Keratinocyte (primary cell): ENCODE data around the gene ATP5F1D. TPM values are rescaled to one million over a fixed set of nuclear protein-coding genes. Genes with fewer than 3 reads are reported as not detected.

Experiments used
- DNase-seq: peaks from one replicate; pipeline ENCODE4 v3.0.0-alpha.2; 2011; ENCODE audit warnings: low read depth, missing footprints, low spot score
- FAIRE-seq: peaks from 2 replicates; lab custom pipeline; 2011; peaks lifted over from hg19 to GRCh38; lab: Jason Lieb, UNC
- H2AFZ ChIP-seq: 2 replicates; pipeline ENCODE4 v1.6.0; 2012; ENCODE audit warnings: low read length, control low read depth, inconsistent platforms; ENCODE audit not compliant: control insufficient read depth
- H3K27ac ChIP-seq: 2 replicates; pipeline ENCODE4 v1.5.1; 2011; ENCODE audit warnings: low read length; ENCODE audit not compliant: control insufficient read depth, insufficient read depth
- H3K27me3 ChIP-seq: 3 replicates; pipeline ENCODE4 v1.6.0; 2011; ENCODE audit warnings: low read length; ENCODE audit not compliant: control insufficient read depth, insufficient read depth; ENCODE audit errors: extremely low read depth
- H3K36me3 ChIP-seq, 2 experiments: 2 replicates in 1 of 2; 3 replicates in 1 of 2; pipeline ENCODE4 v1.5.1; 2011; ENCODE audit warnings: low read length in 2 of 2, mild to moderate bottlenecking in 1 of 2; ENCODE audit not compliant: control insufficient read depth in 2 of 2, insufficient read depth in 2 of 2; ENCODE audit errors: extremely low read depth in 1 of 2
- H3K4me1 ChIP-seq: 3 replicates; pipeline ENCODE4 v1.5.1; 2011; ENCODE audit warnings: low read length; ENCODE audit not compliant: control insufficient read depth, insufficient read depth; ENCODE audit errors: extremely low read depth
- H3K4me2 ChIP-seq: 3 replicates; pipeline ENCODE4 v1.6.0; 2011; ENCODE audit warnings: low read depth, low read length; ENCODE audit not compliant: control insufficient read depth, insufficient read depth; ENCODE audit errors: extremely low read depth
- H3K4me3 ChIP-seq, 3 experiments: fragments of 200-600 bp in 1 of 3; sonication (generic) in 1 of 3; 2 replicates in 2 of 3; 3 replicates in 1 of 3; pipeline ENCODE4 v1.5.1; 2011 to 2016; ENCODE audit warnings: low read length in 3 of 3, mild to moderate bottlenecking in 3 of 3, control low read depth in 2 of 3, inconsistent platforms in 1 of 3, low read depth in 1 of 3, mixed read lengths in 1 of 3, mixed run types in 1 of 3, moderate library complexity in 1 of 3; ENCODE audit not compliant: control insufficient read depth in 2 of 3, insufficient read depth in 2 of 3; ENCODE audit errors: extremely low read depth in 1 of 3
- H3K79me2 ChIP-seq: 2 replicates; pipeline ENCODE4 v1.6.0; 2012; ENCODE audit warnings: low read length; ENCODE audit not compliant: control insufficient read depth, insufficient read depth
- H3K9ac ChIP-seq: 3 replicates; pipeline ENCODE4 v1.6.0; 2011; ENCODE audit warnings: low read length; ENCODE audit not compliant: control insufficient read depth, insufficient read depth; ENCODE audit errors: extremely low read depth
- H3K9me1 ChIP-seq: 3 replicates; pipeline ENCODE4 v1.6.0; 2011; ENCODE audit warnings: low read length; ENCODE audit not compliant: control insufficient read depth, insufficient read depth; ENCODE audit errors: extremely low read depth
- H3K9me3 ChIP-seq: 2 replicates; pipeline ENCODE4 v1.5.1; 2012; ENCODE audit warnings: low read depth, low read length; ENCODE audit not compliant: control insufficient read depth
- H4K20me1 ChIP-seq: 3 replicates; pipeline ENCODE4 v1.6.0; 2011; ENCODE audit warnings: low read length; ENCODE audit not compliant: control insufficient read depth, insufficient read depth; ENCODE audit errors: extremely low read depth
- EZH2 ChIP-seq: IDR thresholded peaks from one replicate; pipeline ENCODE4 v1.6.1; 2012; ENCODE audit warnings: inconsistent platforms, mild to moderate bottlenecking, low read length, moderate library complexity
- dilution Hi-C: fragments of 300-500 bp; cut with MboI; formaldehyde crosslinking; loops from one replicate; pipeline ENCODE4 v1.7.0; 2020; ENCODE audit warnings: low sequenced_read_pairs; ENCODE audit not compliant: extremely low pct_ligation_motif_present
- polyA plus RNA-seq, 5 experiments: library from polyadenylated mRNA; depleted of rRNA in 3 of 5; stranded (reverse) in 3 of 5; stranded (forward) in 1 of 5; unstranded in 1 of 5; fragments of >200 nt; gene quantifications; 1 replicate in 1 of 5; 2 replicates in 3 of 5; 3 replicates in 1 of 5; pipeline versions ENCODE4 v1.2.1 to v1.2.3, GENCODE V29; 2011 to 2012; ENCODE audit warnings: missing spikeins in 2 of 5, low read depth in 1 of 5, low replicate concordance in 1 of 5
- TF ChIP-seq, protein P1 (sequence below), 3 experiments: IDR thresholded peaks in 1 of 3; conservative IDR thresholded peaks in 1 of 3; optimal IDR thresholded peaks in 1 of 3; 2 replicates in 2 of 3; 3 replicates in 1 of 3; pipeline versions ENCODE3 to v1.5.1; 2011; ENCODE audit warnings: low read length in 3 of 3, mild to moderate bottlenecking in 3 of 3, moderate library complexity in 2 of 3, control low read depth in 1 of 3, inconsistent platforms in 1 of 3; ENCODE audit not compliant: insufficient read depth in 2 of 3; ENCODE audit errors: extremely low read depth in 1 of 3

Gene ATP5F1D
- polyA plus RNA-seq, 1 donor (not counting 4 experiments of a cell fraction or from before 2014, with no cell fraction given): 51.3 TPM

DNA sequence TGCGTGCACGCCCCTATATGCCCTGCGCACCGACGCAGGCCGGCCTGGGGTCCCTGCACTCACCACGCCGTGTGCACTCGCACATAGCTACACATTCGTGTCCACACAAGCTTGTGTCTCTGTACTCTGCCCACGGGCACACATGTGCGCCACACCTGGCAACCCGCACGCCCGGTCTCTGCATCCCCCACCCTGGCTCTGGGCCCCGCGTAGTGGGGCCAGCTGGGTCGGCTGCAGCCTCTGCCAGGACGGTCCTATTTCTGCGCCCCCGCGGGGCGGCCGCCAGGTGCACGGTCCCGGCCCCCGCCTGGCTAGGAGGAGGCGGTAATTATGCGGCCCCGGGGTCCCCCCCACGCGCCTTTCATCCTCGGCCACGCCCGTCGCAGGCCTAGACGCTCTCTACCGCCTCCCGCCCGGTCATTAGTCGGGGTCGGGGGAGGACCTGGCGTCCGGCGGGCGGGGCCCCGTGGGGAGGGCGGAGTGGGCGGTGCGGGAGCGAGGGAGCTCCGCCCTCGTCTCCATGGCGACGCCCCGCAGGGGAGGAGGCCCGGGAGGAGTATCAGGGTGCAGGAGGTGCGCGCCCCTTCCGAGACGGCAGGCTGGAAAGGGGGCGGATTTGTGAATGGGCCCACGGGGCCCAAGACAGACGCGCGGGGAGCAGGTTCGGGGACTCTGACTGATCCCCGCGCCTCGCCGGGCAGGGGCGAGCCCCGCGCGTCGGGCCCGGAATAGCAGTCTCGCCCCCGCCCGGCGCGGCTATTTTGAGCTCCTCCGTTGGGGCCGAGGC is 24.8 kb downstream of the ATP5F1D start:
- Histone ChIP-seq H2AFZ (no peak overlapping the region), H3K9me1 (peaks cover 2% of the 10 kb centered on the region), H3K36me3 (peaks cover 4 to 13% of the 10 kb centered on the region in 2 experiments), H3K9ac (peak overlapping the region; percentile 50), H3K4me2 (peak overlapping the region; percentile 82), H4K20me1 (no peaks in the 10 kb centered on the region), H3K27ac (peak overlapping the region; percentile 52), H3K27me3 (peaks cover 4% of the 10 kb centered on the region), H3K4me1 (peaks cover 63% of the 10 kb centered on the region), H3K4me3 (peak overlapping the region; percentile 40 to 59 (median 54)), H3K9me3 (no peaks in the 10 kb centered on the region), H3K79me2 (peaks cover 17% of the 10 kb centered on the region)
- DNase-seq (no peak), FAIRE-seq (no peak)
- TF ChIP-seq, protein P1, sequence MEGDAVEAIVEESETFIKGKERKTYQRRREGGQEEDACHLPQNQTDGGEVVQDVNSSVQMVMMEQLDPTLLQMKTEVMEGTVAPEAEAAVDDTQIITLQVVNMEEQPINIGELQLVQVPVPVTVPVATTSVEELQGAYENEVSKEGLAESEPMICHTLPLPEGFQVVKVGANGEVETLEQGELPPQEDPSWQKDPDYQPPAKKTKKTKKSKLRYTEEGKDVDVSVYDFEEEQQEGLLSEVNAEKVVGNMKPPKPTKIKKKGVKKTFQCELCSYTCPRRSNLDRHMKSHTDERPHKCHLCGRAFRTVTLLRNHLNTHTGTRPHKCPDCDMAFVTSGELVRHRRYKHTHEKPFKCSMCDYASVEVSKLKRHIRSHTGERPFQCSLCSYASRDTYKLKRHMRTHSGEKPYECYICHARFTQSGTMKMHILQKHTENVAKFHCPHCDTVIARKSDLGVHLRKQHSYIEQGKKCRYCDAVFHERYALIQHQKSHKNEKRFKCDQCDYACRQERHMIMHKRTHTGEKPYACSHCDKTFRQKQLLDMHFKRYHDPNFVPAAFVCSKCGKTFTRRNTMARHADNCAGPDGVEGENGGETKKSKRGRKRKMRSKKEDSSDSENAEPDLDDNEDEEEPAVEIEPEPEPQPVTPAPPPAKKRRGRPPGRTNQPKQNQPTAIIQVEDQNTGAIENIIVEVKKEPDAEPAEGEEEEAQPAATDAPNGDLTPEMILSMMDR (optimal IDR thresholded peaks at IDR 0.05 in 1 of 3, IDR thresholded peaks at IDR 0.05 in 1 of 3, conservative IDR thresholded peaks at IDR 0.05 in 1 of 3; ENCODE audit: extremely low read depth in 1 of 3, insufficient read depth in 2 of 3, low read length in 3 of 3): no peak
- no peak for TF ChIP-seq EZH2
- dilution Hi-C loops: no loop called here

DNA sequence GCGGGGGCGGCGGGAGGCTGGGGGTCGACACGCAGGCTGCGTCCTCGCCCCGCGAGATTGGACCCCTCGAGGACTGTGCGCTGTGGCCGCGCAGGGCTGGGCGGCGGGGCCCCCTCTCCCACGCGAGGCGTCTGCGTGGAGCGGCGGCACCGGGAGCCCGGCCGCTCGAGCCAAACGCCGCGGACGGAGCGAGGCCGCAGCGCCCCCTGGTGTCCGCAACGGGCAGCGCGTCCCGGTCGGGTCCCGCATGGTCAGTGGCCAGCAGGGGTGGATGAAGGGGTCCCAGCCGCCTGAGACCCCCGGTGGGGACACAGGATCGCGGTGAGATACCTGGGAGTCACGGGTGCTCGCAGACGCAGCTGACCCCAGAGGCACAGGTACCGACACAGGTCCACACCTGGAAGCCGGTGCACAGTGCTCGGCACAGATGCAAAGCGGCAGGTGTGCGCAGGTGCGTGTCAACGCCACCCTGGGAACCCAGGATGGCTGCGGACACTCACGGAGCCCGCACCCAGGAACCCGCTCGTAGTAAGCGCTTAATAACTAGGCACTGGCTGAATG is 25.4 kb downstream of the ATP5F1D start:
- H3K27me3 ChIP-seq: peaks cover 4% of the 10 kb centered on the region
- peak overlapping the region; percentile 28 for H3K9ac ChIP-seq
- no peaks in the 10 kb centered on the region for H4K20me1 ChIP-seq
- H3K9me1 ChIP-seq: peaks cover 2% of the 10 kb centered on the region
- no peak for FAIRE-seq
- H3K4me1 ChIP-seq: peaks cover 60% of the 10 kb centered on the region
- H3K4me2 ChIP-seq: peak overlapping the region; percentile 82
- no peaks in the 10 kb centered on the region for H3K9me3 ChIP-seq
- no peak overlapping the region for H3K27ac ChIP-seq
- H3K36me3 ChIP-seq: peaks cover 11 to 18% of the 10 kb centered on the region in 2 experiments
- H3K4me3 ChIP-seq: peak overlapping the region; percentile 40 to 59 (median 54)
- dilution Hi-C loops: no loop called here
- H2AFZ ChIP-seq: no peak overlapping the region
- no peak for TF ChIP-seq EZH2
- TF ChIP-seq, protein P1 (optimal IDR thresholded peaks at IDR 0.05 in 1 of 3, IDR thresholded peaks at IDR 0.05 in 1 of 3, conservative IDR thresholded peaks at IDR 0.05 in 1 of 3; ENCODE audit: extremely low read depth in 1 of 3, insufficient read depth in 2 of 3, low read length in 3 of 3): peak in 2 of 3 experiments; percentile 85 to 95
- peaks cover 21% of the 10 kb centered on the region for H3K79me2 ChIP-seq
- no peak for DNase-seq
